Measurements from ENCODE around the gene CNST.

- TF ChIP-seq YY1 (IDR thresholded peaks at IDR 0.05; ENCODE audit: insufficient read depth, insufficient read length), result no peak
- no peak for TF ChIP-seq ZNF274 (IDR thresholded peaks at IDR 0.05; ENCODE audit: low read depth, low read length)
Observed at GRCh38 chr1:246597971-246598370, 31.7 kb downstream of the CNST start.

Data from NT2/D1 (cell line).